B cell (primary cell): Measurements from ENCODE around the gene CGNL1. TPM values are rescaled to one million over a fixed set of nuclear protein-coding genes. Genes with fewer than 3 reads are reported as not detected.

Experiments
- ATAC-seq: fragments of 200-7000 bp; cut with Tn5 transposase; one replicate; pipeline ENCODE4 v1.10.0; 2021; ENCODE audit warnings: low read depth, mild to moderate bottlenecking, moderate number of reproducible peaks, moderate library complexity
- CTCF ChIA-PET: fragments of 350-600 bp; sonication (Branson Sonifier 250); formaldehyde crosslinking; loops from one replicate; lab custom pipeline; 2021; ENCODE audit warnings: antibody characterized with exemption, inconsistent platforms; lab: Charles Lee
- POLR2A ChIA-PET: fragments of 350-600 bp; sonication (Branson Sonifier 250); formaldehyde crosslinking; loops from one replicate; lab custom pipeline; 2021; ENCODE audit warnings: antibody characterized with exemption; lab: Charles Lee
- DNase-seq: peaks from one replicate; pipeline ENCODE4 v3.0.0; 2013
- H2AFZ ChIP-seq: 2 replicates; pipeline ENCODE4 v1.6.1; 2012; ENCODE audit warnings: mild to moderate bottlenecking, low read depth, low read length; ENCODE audit not compliant: insufficient read depth, poor library complexity, severe bottlenecking
- H3K27ac ChIP-seq, 2 donors: 1 replicate in 1 of 2; 2 replicates in 1 of 2; pipeline ENCODE4 v1.5.1; 2012 to 2013; ENCODE audit warnings: low read length in 2 of 2, mild to moderate bottlenecking in 2 of 2, moderate library complexity in 1 of 2
- H3K27me3 ChIP-seq, 4 experiments: fragments of 200-600 bp in 1 of 4; sonication (generic) in 1 of 4; replicated peaks in 1 of 4; 1 replicate in 2 of 4; 2 replicates in 2 of 4; pipeline versions ENCODE4 v1.6.1 to v1.7.0; 2013 to 2016; ENCODE audit warnings: low read length in 3 of 4, mild to moderate bottlenecking in 2 of 4, mixed read lengths in 1 of 4, moderate library complexity in 1 of 4; ENCODE audit not compliant: insufficient read depth in 4 of 4, control insufficient read depth in 3 of 4; ENCODE audit errors: control extremely low read depth in 1 of 4
- H3K36me3 ChIP-seq, 2 experiments: replicated peaks in 1 of 2; 1 replicate in 1 of 2; 2 replicates in 1 of 2; pipeline versions ENCODE4 v1.6.1 to v1.7.1; 2013; ENCODE audit warnings: low read length in 1 of 2; ENCODE audit not compliant: insufficient read depth in 2 of 2, control insufficient read depth in 1 of 2; ENCODE audit errors: control extremely low read depth in 1 of 2, extremely low read depth in 1 of 2
- H3K4me1 ChIP-seq, 2 donors: fragments of 200-600 bp in 1 of 2; sonication (generic) in 1 of 2; 1 replicate in 1 of 2; 2 replicates in 1 of 2; pipeline versions ENCODE4 v1.5.1 to v1.6.1; 2013 to 2017; ENCODE audit warnings: low read length in 2 of 2; ENCODE audit not compliant: control insufficient read depth in 2 of 2, insufficient read depth in 2 of 2
- H3K4me2 ChIP-seq: replicated peaks from 2 replicates; pipeline ENCODE3; 2012; ENCODE audit warnings: mild to moderate bottlenecking, low read depth, low read length; ENCODE audit not compliant: poor library complexity, severe bottlenecking
- H3K4me3 ChIP-seq, 5 experiments: fragments of 200-600 bp in 1 of 5; sonication (generic) in 1 of 5; 1 replicate in 3 of 5; 2 replicates in 2 of 5; pipeline versions ENCODE4 v1.5.1 to v1.7.0; 2011 to 2016; ENCODE audit warnings: low read length in 4 of 5, mild to moderate bottlenecking in 4 of 5, low read depth in 2 of 5, control low read depth in 1 of 5, moderate library complexity in 1 of 5; ENCODE audit not compliant: insufficient read depth in 1 of 5; ENCODE audit errors: control extremely low read depth in 1 of 5, extremely low read depth in 1 of 5
- H3K79me2 ChIP-seq: fragments of 200-600 bp; sonication (generic); one replicate; pipeline ENCODE4 v1.6.0; 2016; ENCODE audit warnings: low read length; ENCODE audit not compliant: control insufficient read depth, insufficient read depth
- H3K9ac ChIP-seq: fragments of 200-600 bp; sonication (generic); 2 replicates; pipeline ENCODE4 v1.6.1; 2017; ENCODE audit warnings: mild to moderate bottlenecking, low read length, moderate library complexity
- H3K9me3 ChIP-seq, 3 donors: one replicate each; pipeline versions ENCODE4 v1.6.1 to v1.7.1; 2013; ENCODE audit warnings: low read length in 2 of 3; ENCODE audit not compliant: control insufficient read depth in 2 of 3, insufficient read depth in 1 of 3; ENCODE audit errors: control extremely low read depth in 1 of 3
- H4K20me1 ChIP-seq: 2 replicates; pipeline ENCODE4 v1.6.0; 2012; ENCODE audit warnings: mild to moderate bottlenecking, low read length; ENCODE audit not compliant: insufficient read depth, control insufficient read depth, poor library complexity, severe bottlenecking
- H3K27ac Mint-ChIP-seq: one replicate; pipeline ENCODE4 v1.8.0; 2021; ENCODE audit warnings: mixed read lengths
- H3K27me3 Mint-ChIP-seq: one replicate; pipeline ENCODE4 v1.8.0; 2021; ENCODE audit warnings: mixed read lengths
- H3K4me1 Mint-ChIP-seq: one replicate; pipeline ENCODE4 v1.8.0; 2021; ENCODE audit warnings: mixed read lengths
- H3K4me3 Mint-ChIP-seq: one replicate; pipeline ENCODE4 v1.8.0; 2021; ENCODE audit warnings: mixed read lengths
- H3K9me3 Mint-ChIP-seq: one replicate; pipeline ENCODE4 v1.8.0; 2022; ENCODE audit warnings: mixed read lengths; ENCODE audit not compliant: insufficient read depth
- EZH2 ChIP-seq: IDR thresholded peaks from 2 replicates; pipeline ENCODE4 v1.6.1; 2012; ENCODE audit warnings: borderline replicate concordance, low read depth, mild to moderate bottlenecking, moderate library complexity, low read length; ENCODE audit not compliant: insufficient read depth, poor library complexity, severe bottlenecking
- WGBS: methylation state at CpG from one replicate; pipeline ENCODE4 v1.1.5; 2013; ENCODE audit warnings: missing lambda C conversion rate; ENCODE audit not compliant: insufficient coverage; 5-methylcytosine and 5-hydroxymethylcytosine counted together
- intact Hi-C: fragments of 100-400 bp; cut with micrococcal nuclease; formaldehyde crosslinking; loops from one replicate; pipeline ENCODE4 v1.10.0; 2022
- polyA minus RNA-seq: library from RNA; depleted of rRNA, polyadenylated mRNA; stranded (reverse); fragments of >200 nt; gene quantifications from 2 replicates; pipeline ENCODE4 v1.2.3, GENCODE V29; 2012
- polyA plus RNA-seq: library from polyadenylated mRNA; depleted of rRNA; stranded (reverse); fragments of >200 nt; gene quantifications from 2 replicates; pipeline ENCODE4 v1.2.3, GENCODE V29; 2012
- total RNA-seq, 2 donors: library from RNA; stranded (reverse); fragments of 120-200 nt in 1 of 2; gene quantifications; 1 replicate in 1 of 2; 2 replicates in 1 of 2; pipeline versions ENCODE4 v1.2.3 to v1.2.4, GENCODE V29; 2013 to 2022
- TF ChIP-seq, protein P1 (sequence below): fragments of 200-600 bp; IDR thresholded peaks from one replicate; pipeline ENCODE4 v1.8.0; 2022; ENCODE audit warnings: antibody characterized with exemption, mild to moderate bottlenecking

Gene CGNL1, protein sequence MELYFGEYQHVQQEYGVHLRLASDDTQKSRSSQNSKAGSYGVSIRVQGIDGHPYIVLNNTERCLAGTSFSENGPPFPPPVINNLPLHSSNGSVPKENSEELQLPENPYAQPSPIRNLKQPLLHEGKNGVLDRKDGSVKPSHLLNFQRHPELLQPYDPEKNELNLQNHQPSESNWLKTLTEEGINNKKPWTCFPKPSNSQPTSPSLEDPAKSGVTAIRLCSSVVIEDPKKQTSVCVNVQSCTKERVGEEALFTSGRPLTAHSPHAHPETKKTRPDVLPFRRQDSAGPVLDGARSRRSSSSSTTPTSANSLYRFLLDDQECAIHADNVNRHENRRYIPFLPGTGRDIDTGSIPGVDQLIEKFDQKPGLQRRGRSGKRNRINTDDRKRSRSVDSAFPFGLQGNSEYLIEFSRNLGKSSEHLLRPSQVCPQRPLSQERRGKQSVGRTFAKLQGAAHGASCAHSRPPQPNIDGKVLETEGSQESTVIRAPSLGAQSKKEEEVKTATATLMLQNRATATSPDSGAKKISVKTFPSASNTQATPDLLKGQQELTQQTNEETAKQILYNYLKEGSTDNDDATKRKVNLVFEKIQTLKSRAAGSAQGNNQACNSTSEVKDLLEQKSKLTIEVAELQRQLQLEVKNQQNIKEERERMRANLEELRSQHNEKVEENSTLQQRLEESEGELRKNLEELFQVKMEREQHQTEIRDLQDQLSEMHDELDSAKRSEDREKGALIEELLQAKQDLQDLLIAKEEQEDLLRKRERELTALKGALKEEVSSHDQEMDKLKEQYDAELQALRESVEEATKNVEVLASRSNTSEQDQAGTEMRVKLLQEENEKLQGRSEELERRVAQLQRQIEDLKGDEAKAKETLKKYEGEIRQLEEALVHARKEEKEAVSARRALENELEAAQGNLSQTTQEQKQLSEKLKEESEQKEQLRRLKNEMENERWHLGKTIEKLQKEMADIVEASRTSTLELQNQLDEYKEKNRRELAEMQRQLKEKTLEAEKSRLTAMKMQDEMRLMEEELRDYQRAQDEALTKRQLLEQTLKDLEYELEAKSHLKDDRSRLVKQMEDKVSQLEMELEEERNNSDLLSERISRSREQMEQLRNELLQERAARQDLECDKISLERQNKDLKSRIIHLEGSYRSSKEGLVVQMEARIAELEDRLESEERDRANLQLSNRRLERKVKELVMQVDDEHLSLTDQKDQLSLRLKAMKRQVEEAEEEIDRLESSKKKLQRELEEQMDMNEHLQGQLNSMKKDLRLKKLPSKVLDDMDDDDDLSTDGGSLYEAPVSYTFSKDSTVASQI
- total RNA-seq = 0.12 and 0.24 TPM in 2 replicates
- 0.23 TPM for total RNA-seq (2013)
- 0.03 TPM in 1 of 2 replicates, not detected in the other for polyA plus RNA-seq
- polyA minus RNA-seq = 0.07 and 0.17 TPM in 2 replicates

DNA sequence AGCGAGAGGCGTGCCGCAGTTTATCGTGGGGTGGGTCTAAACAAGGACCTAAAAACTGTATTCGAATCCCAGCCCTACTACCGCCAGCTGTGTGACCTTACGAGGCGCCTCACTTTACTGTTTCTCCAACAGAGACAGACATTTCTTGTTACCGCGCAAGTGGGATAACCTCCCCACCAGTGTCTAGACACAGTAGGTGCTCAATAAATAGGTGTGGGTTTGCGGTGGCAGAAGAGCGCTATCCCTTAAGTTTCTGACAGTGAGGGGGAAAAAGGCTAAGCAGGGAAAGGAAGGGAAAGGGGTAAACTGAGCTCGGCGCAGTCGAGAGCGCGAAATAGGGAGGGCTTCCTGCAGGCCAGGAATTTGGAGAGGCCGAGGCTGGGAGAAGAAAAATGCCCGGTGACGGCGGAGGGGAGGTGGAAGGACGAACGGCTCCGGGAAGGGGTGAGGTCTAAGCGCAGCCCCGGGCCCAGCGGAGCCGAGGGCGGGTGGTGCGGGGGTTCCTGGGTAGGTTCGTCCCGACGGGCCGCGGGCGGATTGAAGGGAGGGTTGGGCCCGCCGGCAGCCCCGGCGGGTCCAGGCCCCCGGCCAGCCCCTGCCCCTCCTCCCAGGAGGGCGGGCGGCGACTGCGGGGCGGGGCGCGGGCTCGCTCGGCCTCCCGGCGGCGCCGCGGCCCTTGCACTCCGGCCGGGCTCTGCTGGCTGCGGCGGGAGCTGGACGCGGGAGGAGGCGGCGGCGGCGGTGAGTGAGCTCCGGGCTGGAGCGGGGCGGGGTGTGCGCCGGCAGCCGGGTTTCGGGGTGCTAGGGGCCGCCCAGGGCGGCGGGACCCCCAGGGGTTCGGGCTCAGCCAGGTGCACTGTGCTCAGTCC lies at the start of gene CGNL1:
Gene CGNL1, plus strand, starts transcription at position 679 of the 869 bp plus-strand sequence. CDS start 61,495 bp downstream, outside the sequence.
- H3K27ac Mint-ChIP-seq = no peak within 1 kb of the TSS
- Histone ChIP-seq H3K4me2 (peak within 1 kb of the TSS; percentile 87), H4K20me1 (no peaks in the 10 kb centered on the region), H3K27ac (no peak within 1 kb of the TSS), H3K36me3 (no peaks in the 10 kb centered on the region), H3K4me1 (peaks cover 12 to 16% of the 10 kb centered on the region in 2 donors), H3K4me3 (peak within 1 kb of the TSS in 3 of 5 experiments; percentile 41 to 55 (median 52)), H3K9ac (peak within 1 kb of the TSS; percentile 58), H3K79me2 (no peaks in the 10 kb centered on the region), H3K9me3 (peaks cover 0 to 5% (median 0%) of the 10 kb centered on the region in 3 donors), H2AFZ (peak within 1 kb of the TSS; percentile 50), H3K27me3 (peaks cover 0 to 44% (median 29%) of the 10 kb centered on the region in 4 experiments)
- peaks cover 11% of the 10 kb centered on the region for H3K4me1 Mint-ChIP-seq
- ChIA-PET POLR2A (no interaction called here), CTCF (interaction anchor here (1.3 to 1.4 kb wide), 2 partner anchors 37 to 230 kb away, joined by 3 read pairs; no protein-coding TSS in a partner anchor)
- ATAC-seq (peak; percentile 31), DNase-seq (no peak)
- peak within 1 kb of the TSS; percentile 90 for H3K4me3 Mint-ChIP-seq
- H3K27me3 Mint-ChIP-seq = peaks cover 50% of the 10 kb centered on the region
- intact Hi-C loops = no loop called here
- peak; percentile 82 for TF ChIP-seq EZH2
- TF ChIP-seq, protein P1, sequence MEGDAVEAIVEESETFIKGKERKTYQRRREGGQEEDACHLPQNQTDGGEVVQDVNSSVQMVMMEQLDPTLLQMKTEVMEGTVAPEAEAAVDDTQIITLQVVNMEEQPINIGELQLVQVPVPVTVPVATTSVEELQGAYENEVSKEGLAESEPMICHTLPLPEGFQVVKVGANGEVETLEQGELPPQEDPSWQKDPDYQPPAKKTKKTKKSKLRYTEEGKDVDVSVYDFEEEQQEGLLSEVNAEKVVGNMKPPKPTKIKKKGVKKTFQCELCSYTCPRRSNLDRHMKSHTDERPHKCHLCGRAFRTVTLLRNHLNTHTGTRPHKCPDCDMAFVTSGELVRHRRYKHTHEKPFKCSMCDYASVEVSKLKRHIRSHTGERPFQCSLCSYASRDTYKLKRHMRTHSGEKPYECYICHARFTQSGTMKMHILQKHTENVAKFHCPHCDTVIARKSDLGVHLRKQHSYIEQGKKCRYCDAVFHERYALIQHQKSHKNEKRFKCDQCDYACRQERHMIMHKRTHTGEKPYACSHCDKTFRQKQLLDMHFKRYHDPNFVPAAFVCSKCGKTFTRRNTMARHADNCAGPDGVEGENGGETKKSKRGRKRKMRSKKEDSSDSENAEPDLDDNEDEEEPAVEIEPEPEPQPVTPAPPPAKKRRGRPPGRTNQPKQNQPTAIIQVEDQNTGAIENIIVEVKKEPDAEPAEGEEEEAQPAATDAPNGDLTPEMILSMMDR = no peak
- no peaks in the 10 kb centered on the region for H3K9me3 Mint-ChIP-seq
- WGBS = 18% methylated on average over 73 of the region's 76 CpGs
